MM.1S (cell line): Measurements from ENCODE around the gene FOLR3.

Experiments
- DNase-seq: peaks from one replicate; pipeline ENCODE4 v3.0.0-alpha.2; 2015
- H2AFZ ChIP-seq: fragments of 300-600 bp; sonication (generic); 2 replicates; pipeline ENCODE4 v1.6.0; 2016; ENCODE audit warnings: antibody characterized with exemption, low read length
- H3F3A ChIP-seq: fragments of 300-600 bp; sonication (generic); 2 replicates; pipeline ENCODE4 v1.6.1; 2016; ENCODE audit warnings: mild to moderate bottlenecking, antibody characterized with exemption, low read length, moderate library complexity, mixed read lengths; ENCODE audit not compliant: insufficient read depth
- H3K27ac ChIP-seq: fragments of 300-600 bp; sonication (generic); 2 replicates; pipeline ENCODE4 v1.5.1; 2016; ENCODE audit warnings: mild to moderate bottlenecking, low read length
- H3K27me3 ChIP-seq: fragments of 300-600 bp; sonication (generic); replicated peaks from 2 replicates; pipeline ENCODE4 v1.6.0; 2016; ENCODE audit warnings: low read length; ENCODE audit not compliant: insufficient read depth
- H3K36me3 ChIP-seq: fragments of 300-600 bp; sonication (generic); replicated peaks from 2 replicates; pipeline ENCODE4 v1.6.1; 2016; ENCODE audit warnings: mild to moderate bottlenecking, low read length, mixed read lengths; ENCODE audit not compliant: insufficient read depth
- H3K4me1 ChIP-seq: fragments of 300-600 bp; sonication (generic); 2 replicates; pipeline ENCODE4 v1.6.1; 2016; ENCODE audit warnings: low read length, mixed read lengths
- H3K4me2 ChIP-seq: fragments of 300-600 bp; sonication (generic); 2 replicates; pipeline ENCODE4 v1.6.0; 2016; ENCODE audit warnings: low read depth, low read length
- H3K4me3 ChIP-seq: fragments of 300-600 bp; sonication (generic); 2 replicates; pipeline ENCODE4 v1.5.1; 2016; ENCODE audit warnings: low read length, mixed read lengths
- H3K79me2 ChIP-seq: fragments of 300-600 bp; sonication (generic); 2 replicates; pipeline ENCODE4 v1.6.1; 2016; ENCODE audit warnings: mixed run types, low read length, mixed read lengths
- H3K9ac ChIP-seq: fragments of 300-600 bp; sonication (generic); 2 replicates; pipeline ENCODE4 v1.6.1; 2016; ENCODE audit warnings: low read length, mixed read lengths
- H3K9me2 ChIP-seq: fragments of 300-600 bp; sonication (generic); replicated peaks from 2 replicates; pipeline ENCODE4 v1.6.1; 2016; ENCODE audit warnings: mild to moderate bottlenecking, low read length, mixed read lengths; ENCODE audit not compliant: insufficient read depth
- H3K9me3 ChIP-seq: fragments of 300-600 bp; sonication (generic); replicated peaks from 2 replicates; pipeline ENCODE4 v1.6.1; 2016; ENCODE audit warnings: mild to moderate bottlenecking, low read length, mixed read lengths; ENCODE audit not compliant: insufficient read depth
- H4K20me1 ChIP-seq: fragments of 300-600 bp; sonication (generic); 2 replicates; pipeline ENCODE4 v1.6.1; 2016; ENCODE audit warnings: mild to moderate bottlenecking, low read length, moderate library complexity, mixed read lengths; ENCODE audit not compliant: insufficient read depth
- EZH2 ChIP-seq: fragments of 300-600 bp; sonication (generic); optimal IDR thresholded peaks from 2 replicates; pipeline ENCODE3; 2017; ENCODE audit warnings: low read depth, mild to moderate bottlenecking, antibody characterized with exemption, low read length, mixed read lengths
- EZH2phosphoT487 ChIP-seq: fragments of 300-600 bp; sonication (generic); IDR thresholded peaks from 2 replicates; pipeline ENCODE4 v1.6.1; 2018; ENCODE audit warnings: antibody characterized with exemption, low read length
- TF ChIP-seq, protein P1 (sequence below): fragments of 300-600 bp; sonication (generic); IDR thresholded peaks from 2 replicates; pipeline ENCODE4 v1.5.1; 2016; ENCODE audit warnings: antibody characterized with exemption, low read length, mixed read lengths

The FOLR3 gene

DNA sequence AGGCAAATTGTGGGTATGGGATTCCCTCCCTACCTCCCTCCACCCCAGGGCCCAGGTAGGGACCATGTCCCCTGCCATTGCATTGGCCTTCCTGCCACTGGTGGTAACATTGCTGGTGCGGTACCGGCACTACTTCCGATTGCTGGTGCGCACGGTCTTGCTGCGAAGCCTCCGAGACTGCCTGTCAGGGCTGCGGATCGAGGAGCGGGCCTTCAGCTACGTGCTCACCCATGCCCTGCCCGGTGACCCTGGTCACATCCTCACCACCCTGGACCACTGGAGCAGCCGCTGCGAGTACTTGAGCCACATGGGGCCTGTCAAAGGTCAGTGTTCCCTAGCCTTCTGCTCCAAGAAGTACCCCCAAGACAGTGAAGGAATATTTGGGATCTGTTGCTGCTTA is 29.6 kb upstream of the FOLR3 start, which contains the start of gene TOMT:
Gene TOMT (plus strand): TSS at position 37 of the 400 bp plus-strand sequence. CDS start 28 bp downstream, at position 65.
- H3K4me2 ChIP-seq: no peak within 1 kb of the TSS
- peaks cover 4% of the 10 kb centered on the region for H3F3A ChIP-seq
- no peaks in the 10 kb centered on the region for H3K9me3 ChIP-seq
- H3K4me1 ChIP-seq: peaks cover 12% of the 10 kb centered on the region
- no peak within 1 kb of the TSS for H3K9ac ChIP-seq
- no peaks in the 10 kb centered on the region for H3K9me2 ChIP-seq
- peaks cover 22% of the 10 kb centered on the region for H3K79me2 ChIP-seq
- no peak for DNase-seq
- H3K27me3 ChIP-seq: no peaks in the 10 kb centered on the region
- no peak within 1 kb of the TSS for H3K27ac ChIP-seq
- H2AFZ ChIP-seq: no peak within 1 kb of the TSS
- no peaks in the 10 kb centered on the region for H4K20me1 ChIP-seq
- no peaks in the 10 kb centered on the region for H3K36me3 ChIP-seq
- no peak within 1 kb of the TSS for H3K4me3 ChIP-seq
- TF ChIP-seq, protein P1, sequence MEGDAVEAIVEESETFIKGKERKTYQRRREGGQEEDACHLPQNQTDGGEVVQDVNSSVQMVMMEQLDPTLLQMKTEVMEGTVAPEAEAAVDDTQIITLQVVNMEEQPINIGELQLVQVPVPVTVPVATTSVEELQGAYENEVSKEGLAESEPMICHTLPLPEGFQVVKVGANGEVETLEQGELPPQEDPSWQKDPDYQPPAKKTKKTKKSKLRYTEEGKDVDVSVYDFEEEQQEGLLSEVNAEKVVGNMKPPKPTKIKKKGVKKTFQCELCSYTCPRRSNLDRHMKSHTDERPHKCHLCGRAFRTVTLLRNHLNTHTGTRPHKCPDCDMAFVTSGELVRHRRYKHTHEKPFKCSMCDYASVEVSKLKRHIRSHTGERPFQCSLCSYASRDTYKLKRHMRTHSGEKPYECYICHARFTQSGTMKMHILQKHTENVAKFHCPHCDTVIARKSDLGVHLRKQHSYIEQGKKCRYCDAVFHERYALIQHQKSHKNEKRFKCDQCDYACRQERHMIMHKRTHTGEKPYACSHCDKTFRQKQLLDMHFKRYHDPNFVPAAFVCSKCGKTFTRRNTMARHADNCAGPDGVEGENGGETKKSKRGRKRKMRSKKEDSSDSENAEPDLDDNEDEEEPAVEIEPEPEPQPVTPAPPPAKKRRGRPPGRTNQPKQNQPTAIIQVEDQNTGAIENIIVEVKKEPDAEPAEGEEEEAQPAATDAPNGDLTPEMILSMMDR: no peak

DNA sequence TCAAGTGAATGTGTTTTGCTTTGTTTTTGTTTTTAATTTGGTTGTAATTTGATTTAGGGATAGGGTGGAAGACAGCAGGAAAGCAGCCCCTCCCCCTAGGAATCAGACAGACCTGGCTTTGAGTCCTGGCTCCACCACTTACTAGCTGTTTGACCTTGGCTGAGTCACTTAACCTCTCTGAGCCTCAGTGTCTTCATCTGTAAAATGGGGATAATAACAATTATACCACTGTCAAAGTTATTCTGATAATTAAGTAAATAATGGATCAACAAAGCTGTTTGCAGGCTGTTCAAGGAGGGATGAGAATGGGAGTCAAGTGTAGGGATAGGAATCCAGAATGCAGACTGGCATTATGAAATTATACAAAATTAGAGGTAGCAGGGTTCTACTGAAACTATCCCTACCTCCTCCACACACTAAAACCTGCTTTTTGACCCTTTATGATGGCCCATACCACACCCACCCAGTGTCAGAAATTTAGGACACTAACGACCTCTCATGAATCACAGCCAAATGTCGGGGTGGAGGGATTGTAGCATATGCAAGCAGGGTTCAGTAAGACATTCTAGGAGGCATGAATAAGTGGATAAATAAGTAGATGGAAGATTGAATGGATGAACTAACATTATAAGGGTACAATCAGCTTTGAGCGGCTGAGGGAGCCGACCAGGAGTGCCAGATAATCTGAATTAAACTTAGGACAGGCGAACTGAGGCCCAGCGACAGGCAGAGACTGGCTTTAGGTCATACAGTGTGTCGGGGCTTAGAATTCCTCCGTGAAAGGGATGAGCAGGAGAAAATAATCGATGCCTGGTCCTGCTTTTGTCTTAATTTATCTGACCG is 24.0 kb upstream of the FOLR3 start:
- peak overlapping the region; percentile 81 for H3K4me2 ChIP-seq
- no peak for DNase-seq
- H3F3A ChIP-seq: peaks cover 8% of the 10 kb centered on the region; the same call in 1 of the 2 replicates
- H4K20me1 ChIP-seq: no peaks in the 10 kb centered on the region
- H3K27me3 ChIP-seq: no peaks in the 10 kb centered on the region
- H3K4me1 ChIP-seq: peaks cover 13% of the 10 kb centered on the region
- no peak for TF ChIP-seq EZH2phosphoT487
- TF ChIP-seq EZH2: no peak
- no peaks in the 10 kb centered on the region for H3K9me2 ChIP-seq
- peaks cover 8% of the 10 kb centered on the region; the same call in 1 of the 2 replicates for H3K79me2 ChIP-seq
- H3K27ac ChIP-seq: peak overlapping the region; percentile 84
- H3K9ac ChIP-seq: peak overlapping the region; percentile 93
- no peaks in the 10 kb centered on the region for H3K36me3 ChIP-seq
- H3K4me3 ChIP-seq: peak overlapping the region; percentile 65
- H3K9me3 ChIP-seq: no peaks in the 10 kb centered on the region
- peak overlapping the region; percentile 8 for H2AFZ ChIP-seq

- no peak for TF ChIP-seq EZH2phosphoT487
- TF ChIP-seq, protein P1: no peak
- TF ChIP-seq EZH2: no peak
- H3K9me3 ChIP-seq: no peaks in the 10 kb centered on the region
- H4K20me1 ChIP-seq: no peaks in the 10 kb centered on the region
- peak within 1 kb of the TSS; percentile 45 for H2AFZ ChIP-seq
- peaks cover 8% of the 10 kb centered on the region; the same call in 1 of the 2 replicates for H3K79me2 ChIP-seq
- no peaks in the 10 kb centered on the region for H3K27me3 ChIP-seq
- H3K9ac ChIP-seq: peak within 1 kb of the TSS; percentile 93
- peak within 1 kb of the TSS; percentile 81 for H3K4me2 ChIP-seq
- no peaks in the 10 kb centered on the region for H3K36me3 ChIP-seq
- H3K9me2 ChIP-seq: no peaks in the 10 kb centered on the region
- peak; percentile 100 for DNase-seq
- peaks cover 8% of the 10 kb centered on the region; the same call in 1 of the 2 replicates for H3F3A ChIP-seq
- peak within 1 kb of the TSS; percentile 84 for H3K27ac ChIP-seq
- peak within 1 kb of the TSS; percentile 65 for H3K4me3 ChIP-seq
- peaks cover 13% of the 10 kb centered on the region for H3K4me1 ChIP-seq
Measured at GRCh38 chr11:72112143-72112977, 23.2 kb upstream of the FOLR3 start, which contains the start of gene ANAPC15. Gene ANAPC15, minus strand, starts transcription at chr11:72112695. Its CDS starts 1,419 bp downstream, at chr11:72111276.
